SK-N-SH treated with all-trans-retinoic acid at 6 μM for 48 hours (cell line): ENCODE results near the gene MLXIP.

Experiments used
- ATAC-seq: fragments of 200-7000 bp; cut with Tn5 transposase; 3 replicates; pipeline ENCODE4 v1.9.1; 2020; ENCODE audit warnings: mild to moderate bottlenecking, moderate library complexity
- ARNTL ChIP-seq: fragments of 450-650 bp; formaldehyde crosslinking; IDR thresholded peaks from 2 replicates; pipeline ENCODE4 v1.5.0; 2020; ENCODE audit warnings: low read depth, mild to moderate bottlenecking, moderate library complexity, borderline replicate concordance
- BACH2 ChIP-seq: fragments of 250-450 bp; sonication (Bioruptor Pico); IDR thresholded peaks from 2 replicates; pipeline ENCODE4 v1.9.0; 2021; ENCODE audit warnings: mild to moderate bottlenecking, borderline replicate concordance
- CSDC2 ChIP-seq: fragments of 250-450 bp; sonication (Bioruptor Pico); IDR thresholded peaks from 2 replicates; pipeline ENCODE4 v1.5.0; 2020; ENCODE audit warnings: mild to moderate bottlenecking, moderate library complexity
- ESRRG ChIP-seq: fragments of 250-450 bp; sonication (Bioruptor Pico); IDR thresholded peaks from 2 replicates; pipeline ENCODE4 v1.6.1; 2021; ENCODE audit warnings: mild to moderate bottlenecking
- GLIS3 ChIP-seq: fragments of 250-450 bp; sonication (Bioruptor Pico); IDR thresholded peaks from 2 replicates; pipeline ENCODE4 v1.5.0; 2020; ENCODE audit warnings: mild to moderate bottlenecking, moderate library complexity
- ISL1 ChIP-seq: fragments of 250-450 bp; sonication (Bioruptor Pico); IDR thresholded peaks from 2 replicates; pipeline ENCODE4 v2.1.2; 2022; ENCODE audit warnings: mild to moderate bottlenecking, moderate library complexity
- OSR1 ChIP-seq: fragments of 250-450 bp; sonication (Bioruptor Pico); IDR thresholded peaks from 2 replicates; pipeline ENCODE4 v1.8.0; 2022; ENCODE audit warnings: moderate library complexity, mild to moderate bottlenecking, inconsistent platforms
- RARB ChIP-seq: fragments of 250-450 bp; sonication (Bioruptor Pico); IDR thresholded peaks from 2 replicates; pipeline ENCODE4 v1.8.0; 2021; ENCODE audit warnings: mild to moderate bottlenecking, moderate library complexity
- SNAI2 ChIP-seq: fragments of 250-450 bp; sonication (Bioruptor Pico); IDR thresholded peaks from 2 replicates; pipeline ENCODE4 v1.5.0; 2020; ENCODE audit warnings: mild to moderate bottlenecking, moderate library complexity
- TCF4 ChIP-seq: fragments of 250-450 bp; sonication (Bioruptor Pico); IDR thresholded peaks from 2 replicates; pipeline ENCODE4 v1.8.0; 2021; ENCODE audit warnings: mild to moderate bottlenecking, moderate library complexity, borderline replicate concordance
- TOX ChIP-seq: fragments of 250-450 bp; sonication (Bioruptor Pico); IDR thresholded peaks from 2 replicates; pipeline ENCODE4 v1.8.0; 2021; ENCODE audit warnings: mild to moderate bottlenecking, moderate library complexity, borderline replicate concordance
- ZFP30 ChIP-seq: fragments of 450-650 bp; formaldehyde crosslinking; IDR thresholded peaks from 2 replicates; pipeline ENCODE4 v1.5.0; 2022; ENCODE audit warnings: mild to moderate bottlenecking, moderate library complexity
- ZNF70 ChIP-seq: fragments of 450-650 bp; formaldehyde crosslinking; IDR thresholded peaks from 2 replicates; pipeline ENCODE4 v1.5.0; 2020; ENCODE audit warnings: mild to moderate bottlenecking, moderate library complexity
- ZNF8 ChIP-seq: fragments of 450-650 bp; formaldehyde crosslinking; IDR thresholded peaks from 2 replicates; pipeline ENCODE4 v1.5.0; 2020; ENCODE audit warnings: mild to moderate bottlenecking, moderate library complexity
- TF ChIP-seq, protein P1 (sequence below): fragments of 250-450 bp; sonication (Bioruptor Pico); IDR thresholded peaks from 2 replicates; pipeline ENCODE4 v1.5.1; 2020; ENCODE audit warnings: low read depth, mild to moderate bottlenecking, moderate library complexity
- TF ChIP-seq, protein P2 (sequence below): fragments of 250-450 bp; sonication (Bioruptor Pico); IDR thresholded peaks from 2 replicates; pipeline ENCODE4 v1.8.0; 2021; ENCODE audit warnings: low read depth, mild to moderate bottlenecking, moderate library complexity, borderline replicate concordance
- TF ChIP-seq, protein P3 (sequence below): fragments of 250-450 bp; sonication (Bioruptor Pico); IDR thresholded peaks from 2 replicates; pipeline ENCODE4 v1.5.0; 2020; ENCODE audit warnings: mild to moderate bottlenecking, moderate library complexity
- TF ChIP-seq, protein P4 (sequence below): fragments of 250-450 bp; sonication (Bioruptor Pico); IDR thresholded peaks from 2 replicates; pipeline ENCODE4 v1.8.0; 2020; ENCODE audit warnings: mild to moderate bottlenecking, moderate library complexity, borderline replicate concordance

MLXIP gene

DNA sequence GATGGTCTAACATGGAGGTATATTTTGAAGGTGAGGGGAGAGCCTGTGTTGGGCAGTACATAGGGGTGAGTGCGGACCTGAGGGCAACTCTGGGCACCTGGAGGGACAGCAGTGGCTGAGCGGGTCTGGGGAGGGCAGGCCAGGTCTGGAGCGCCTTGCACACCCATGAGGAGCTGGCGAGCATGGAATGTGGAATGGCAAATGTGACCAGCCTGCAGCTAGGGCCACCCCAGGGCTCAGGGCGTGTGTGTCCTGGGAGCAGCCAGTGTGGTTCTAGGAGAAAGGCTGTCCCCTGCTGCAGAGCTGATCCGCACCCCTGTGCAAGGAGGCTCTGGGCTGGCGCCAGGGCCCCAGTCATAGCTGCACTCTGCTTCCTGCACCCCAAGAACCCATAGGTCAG is 32.4 kb upstream of the MLXIP start:
- no peak for ATAC-seq
- TF ChIP-seq GLIS3 (no peak), ZNF70 (CRISPR knock-in tag) (no peak)

DNA sequence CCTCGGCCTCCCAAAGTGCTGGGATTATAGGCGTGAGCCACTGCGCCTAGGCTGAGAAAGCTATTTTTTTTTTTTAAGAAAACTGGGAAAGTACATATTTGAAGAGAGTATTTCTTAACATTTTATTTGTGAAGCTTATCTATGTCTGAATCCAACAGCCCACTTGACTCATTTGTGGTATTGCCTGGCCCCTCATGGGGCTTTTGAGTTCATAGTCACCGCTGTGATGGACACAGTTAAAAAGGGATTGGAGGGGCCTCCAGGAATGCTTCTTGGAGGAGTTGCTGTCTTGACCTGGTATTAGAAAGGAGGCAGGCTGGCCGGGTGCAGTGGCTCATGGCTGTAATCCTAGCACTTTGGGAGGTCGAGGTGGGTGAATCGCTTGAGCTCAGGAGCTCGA is 30.4 kb upstream of the MLXIP start:
- no peak for ATAC-seq
- TF ChIP-seq, protein P1, sequence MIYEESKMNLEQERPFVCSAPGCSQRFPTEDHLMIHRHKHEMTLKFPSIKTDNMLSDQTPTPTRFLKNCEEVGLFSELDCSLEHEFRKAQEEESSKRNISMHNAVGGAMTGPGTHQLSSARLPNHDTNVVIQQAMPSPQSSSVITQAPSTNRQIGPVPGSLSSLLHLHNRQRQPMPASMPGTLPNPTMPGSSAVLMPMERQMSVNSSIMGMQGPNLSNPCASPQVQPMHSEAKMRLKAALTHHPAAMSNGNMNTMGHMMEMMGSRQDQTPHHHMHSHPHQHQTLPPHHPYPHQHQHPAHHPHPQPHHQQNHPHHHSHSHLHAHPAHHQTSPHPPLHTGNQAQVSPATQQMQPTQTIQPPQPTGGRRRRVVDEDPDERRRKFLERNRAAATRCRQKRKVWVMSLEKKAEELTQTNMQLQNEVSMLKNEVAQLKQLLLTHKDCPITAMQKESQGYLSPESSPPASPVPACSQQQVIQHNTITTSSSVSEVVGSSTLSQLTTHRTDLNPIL: no peak
- no peak for TF ChIP-seq ZNF70 (CRISPR knock-in tag)
- no peak for TF ChIP-seq BACH2 (CRISPR knock-in tag)
- TF ChIP-seq, all 23 proteins: peak for 0

DNA sequence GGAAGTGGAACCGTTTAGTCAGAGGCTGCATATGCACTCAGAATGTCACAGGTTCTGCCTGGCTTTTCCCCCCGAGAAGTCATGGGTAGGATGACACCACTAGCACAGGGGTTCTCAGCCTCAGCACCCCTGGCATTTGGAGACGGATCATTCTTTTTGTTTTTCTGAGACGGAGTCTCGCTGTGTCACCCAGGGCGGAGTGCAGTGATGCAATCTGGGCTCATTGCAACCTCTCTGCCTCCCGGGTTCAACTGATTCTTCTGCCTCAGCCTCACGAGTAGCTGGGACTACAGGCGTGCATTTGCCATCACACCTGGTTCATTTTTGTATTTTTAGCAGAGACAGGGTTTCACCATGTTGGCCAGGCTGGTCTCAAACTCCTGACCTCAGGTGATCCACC is 28.7 kb upstream of the MLXIP start:
- ATAC-seq: no peak
- TF ChIP-seq ZNF8: no peak
- no peak for TF ChIP-seq TOX (CRISPR knock-in tag)
- TF ChIP-seq CSDC2 (CRISPR knock-in tag): no peak
- TF ChIP-seq, protein P2, sequence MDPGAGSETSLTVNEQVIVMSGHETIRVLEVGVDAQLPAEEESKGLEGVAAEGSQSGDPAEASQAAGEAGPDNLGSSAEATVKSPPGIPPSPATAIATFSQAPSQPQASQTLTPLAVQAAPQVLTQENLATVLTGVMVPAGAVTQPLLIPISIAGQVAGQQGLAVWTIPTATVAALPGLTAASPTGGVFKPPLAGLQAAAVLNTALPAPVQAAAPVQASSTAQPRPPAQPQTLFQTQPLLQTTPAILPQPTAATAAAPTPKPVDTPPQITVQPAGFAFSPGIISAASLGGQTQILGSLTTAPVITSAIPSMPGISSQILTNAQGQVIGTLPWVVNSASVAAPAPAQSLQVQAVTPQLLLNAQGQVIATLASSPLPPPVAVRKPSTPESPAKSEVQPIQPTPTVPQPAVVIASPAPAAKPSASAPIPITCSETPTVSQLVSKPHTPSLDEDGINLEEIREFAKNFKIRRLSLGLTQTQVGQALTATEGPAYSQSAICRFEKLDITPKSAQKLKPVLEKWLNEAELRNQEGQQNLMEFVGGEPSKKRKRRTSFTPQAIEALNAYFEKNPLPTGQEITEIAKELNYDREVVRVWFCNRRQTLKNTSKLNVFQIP (CRISPR knock-in tag): no peak

DNA sequence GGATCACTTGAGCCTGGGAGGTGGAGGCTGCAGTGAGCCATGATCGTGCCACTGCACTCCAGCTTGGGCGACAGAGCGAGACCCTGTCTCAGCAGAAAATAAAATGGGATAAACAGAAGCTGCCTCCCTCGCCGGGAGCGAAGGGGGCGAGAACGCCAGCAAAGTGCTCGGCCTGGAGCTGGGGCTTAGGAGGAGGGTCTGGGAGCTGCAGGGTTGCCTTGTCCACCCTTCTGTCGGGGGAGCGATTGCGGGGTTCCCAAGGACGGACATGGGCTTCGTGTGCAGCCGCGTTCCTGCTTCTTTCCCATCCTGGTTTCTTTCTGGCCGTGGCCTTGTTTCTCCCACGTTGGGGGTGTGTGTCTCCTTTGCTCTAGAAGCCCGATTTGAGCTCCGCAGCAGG is 27.9 kb upstream of the MLXIP start:
- ATAC-seq: no peak
- no peak for TF ChIP-seq ZNF8
- TF ChIP-seq, protein P3, sequence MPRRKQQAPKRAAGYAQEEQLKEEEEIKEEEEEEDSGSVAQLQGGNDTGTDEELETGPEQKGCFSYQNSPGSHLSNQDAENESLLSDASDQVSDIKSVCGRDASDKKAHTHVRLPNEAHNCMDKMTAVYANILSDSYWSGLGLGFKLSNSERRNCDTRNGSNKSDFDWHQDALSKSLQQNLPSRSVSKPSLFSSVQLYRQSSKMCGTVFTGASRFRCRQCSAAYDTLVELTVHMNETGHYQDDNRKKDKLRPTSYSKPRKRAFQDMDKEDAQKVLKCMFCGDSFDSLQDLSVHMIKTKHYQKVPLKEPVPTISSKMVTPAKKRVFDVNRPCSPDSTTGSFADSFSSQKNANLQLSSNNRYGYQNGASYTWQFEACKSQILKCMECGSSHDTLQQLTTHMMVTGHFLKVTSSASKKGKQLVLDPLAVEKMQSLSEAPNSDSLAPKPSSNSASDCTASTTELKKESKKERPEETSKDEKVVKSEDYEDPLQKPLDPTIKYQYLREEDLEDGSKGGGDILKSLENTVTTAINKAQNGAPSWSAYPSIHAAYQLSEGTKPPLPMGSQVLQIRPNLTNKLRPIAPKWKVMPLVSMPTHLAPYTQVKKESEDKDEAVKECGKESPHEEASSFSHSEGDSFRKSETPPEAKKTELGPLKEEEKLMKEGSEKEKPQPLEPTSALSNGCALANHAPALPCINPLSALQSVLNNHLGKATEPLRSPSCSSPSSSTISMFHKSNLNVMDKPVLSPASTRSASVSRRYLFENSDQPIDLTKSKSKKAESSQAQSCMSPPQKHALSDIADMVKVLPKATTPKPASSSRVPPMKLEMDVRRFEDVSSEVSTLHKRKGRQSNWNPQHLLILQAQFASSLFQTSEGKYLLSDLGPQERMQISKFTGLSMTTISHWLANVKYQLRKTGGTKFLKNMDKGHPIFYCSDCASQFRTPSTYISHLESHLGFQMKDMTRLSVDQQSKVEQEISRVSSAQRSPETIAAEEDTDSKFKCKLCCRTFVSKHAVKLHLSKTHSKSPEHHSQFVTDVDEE (CRISPR knock-in tag): no peak
- TF ChIP-seq, protein P4, sequence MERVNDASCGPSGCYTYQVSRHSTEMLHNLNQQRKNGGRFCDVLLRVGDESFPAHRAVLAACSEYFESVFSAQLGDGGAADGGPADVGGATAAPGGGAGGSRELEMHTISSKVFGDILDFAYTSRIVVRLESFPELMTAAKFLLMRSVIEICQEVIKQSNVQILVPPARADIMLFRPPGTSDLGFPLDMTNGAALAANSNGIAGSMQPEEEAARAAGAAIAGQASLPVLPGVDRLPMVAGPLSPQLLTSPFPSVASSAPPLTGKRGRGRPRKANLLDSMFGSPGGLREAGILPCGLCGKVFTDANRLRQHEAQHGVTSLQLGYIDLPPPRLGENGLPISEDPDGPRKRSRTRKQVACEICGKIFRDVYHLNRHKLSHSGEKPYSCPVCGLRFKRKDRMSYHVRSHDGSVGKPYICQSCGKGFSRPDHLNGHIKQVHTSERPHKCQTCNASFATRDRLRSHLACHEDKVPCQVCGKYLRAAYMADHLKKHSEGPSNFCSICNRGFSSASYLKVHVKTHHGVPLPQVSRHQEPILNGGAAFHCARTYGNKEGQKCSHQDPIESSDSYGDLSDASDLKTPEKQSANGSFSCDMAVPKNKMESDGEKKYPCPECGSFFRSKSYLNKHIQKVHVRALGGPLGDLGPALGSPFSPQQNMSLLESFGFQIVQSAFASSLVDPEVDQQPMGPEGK: no peak
- TF ChIP-seq, protein P2 (CRISPR knock-in tag): no peak
- no peak for TF ChIP-seq OSR1
- TF ChIP-seq ISL1 (CRISPR knock-in tag): no peak
- TF ChIP-seq RARB (CRISPR knock-in tag): no peak
- TF ChIP-seq SNAI2 (CRISPR knock-in tag): no peak
- no peak for TF ChIP-seq TCF4 (CRISPR knock-in tag)
- TF ChIP-seq BACH2 (CRISPR knock-in tag): no peak
- no peak for TF ChIP-seq GLIS3
- TF ChIP-seq ESRRG: no peak
- TF ChIP-seq ZFP30 (CRISPR knock-in tag): no peak
- TF ChIP-seq TOX (CRISPR knock-in tag): no peak
- TF ChIP-seq ARNTL: no peak
- no peak for TF ChIP-seq CSDC2 (CRISPR knock-in tag)
- TF ChIP-seq, protein P1: no peak
